ENCODE data around the gene TUBAL3.

TUBAL3 gene

DNA sequence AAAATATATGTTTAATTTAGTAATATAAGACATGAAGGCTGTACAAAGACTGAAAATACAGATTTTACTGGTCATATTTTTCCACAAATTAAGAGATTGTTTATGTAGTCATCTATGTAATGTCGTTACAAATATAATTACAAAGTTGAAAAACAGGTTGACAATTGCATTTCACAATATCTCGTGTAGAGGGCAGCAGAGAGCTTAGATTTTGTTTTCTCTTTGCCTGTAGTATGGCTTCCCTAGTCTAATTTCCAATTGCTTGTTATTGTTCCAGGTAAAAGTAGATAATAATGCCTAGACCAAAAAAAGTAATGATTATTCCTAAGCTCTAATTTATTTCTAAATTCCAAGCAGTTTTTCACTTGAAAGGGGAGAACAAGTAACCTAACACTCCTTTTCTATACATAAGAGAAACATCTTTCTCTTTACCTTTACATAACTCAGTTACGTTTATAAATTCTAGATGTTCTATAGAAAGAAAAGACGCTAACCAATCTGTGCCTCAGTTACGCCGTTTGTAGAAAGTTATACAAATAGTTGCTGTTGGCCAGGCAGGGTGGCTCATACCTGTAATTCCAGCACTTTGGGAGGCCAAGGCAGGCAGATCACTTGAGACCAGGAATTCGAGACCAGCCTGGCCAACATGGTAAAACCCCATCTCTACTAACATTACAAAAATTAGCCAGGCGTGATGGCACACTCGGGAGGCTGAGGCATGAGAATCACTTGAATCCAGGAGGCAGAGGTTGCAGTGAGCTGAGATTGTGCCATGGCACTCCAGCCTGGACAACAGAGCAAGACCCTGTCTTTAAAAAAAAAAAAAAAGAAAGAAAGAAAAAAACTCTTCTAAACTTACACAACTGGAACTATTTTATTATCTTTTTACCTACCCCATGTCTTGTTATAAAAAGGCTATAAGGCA, 37.7 kb upstream of the TUBAL3 start:
- H3K4me3 ChIP-seq (ENCODE audit: low read depth, low read length), result no peak overlapping the region
- TF ChIP-seq CTCF (IDR thresholded peaks at IDR 0.05; ENCODE audit: control insufficient read depth, extremely low read depth, insufficient read depth), result peak; percentile 80
- DNase-seq (ENCODE audit: low read depth), result peak; percentile 59

GRCh38 chr10:5441106-5441505, 36.5 kb upstream of the TUBAL3 start:
- DNase-seq (ENCODE audit: low read depth), result no peak

GRCh38 chr10:5440206-5440605, 35.6 kb upstream of the TUBAL3 start:
- H3K4me3 ChIP-seq (ENCODE audit: low read depth, low read length), result no peak overlapping the region
- no peak for DNase-seq (ENCODE audit: low read depth)
- TF ChIP-seq CTCF (IDR thresholded peaks at IDR 0.05; ENCODE audit: control insufficient read depth, extremely low read depth, insufficient read depth), result no peak

More at GRCh38 chr10:5441106-5441505, 36.5 kb upstream of the TUBAL3 start:
- no peak overlapping the region for H3K4me3 ChIP-seq (ENCODE audit: low read depth, low read length)
- TF ChIP-seq CTCF (IDR thresholded peaks at IDR 0.05; ENCODE audit: control insufficient read depth, extremely low read depth, insufficient read depth), result no peak

GRCh38 chr10:5435328-5435727, 30.7 kb upstream of the TUBAL3 start:
- no peak for TF ChIP-seq CTCF (IDR thresholded peaks at IDR 0.05; ENCODE audit: control insufficient read depth, extremely low read depth, insufficient read depth)
- no peak overlapping the region for H3K4me3 ChIP-seq (ENCODE audit: low read depth, low read length)
- no peak for DNase-seq (ENCODE audit: low read depth)

GRCh38 chr10:5434017-5434753, 29.6 kb upstream of the TUBAL3 start:
- TF ChIP-seq CTCF (IDR thresholded peaks at IDR 0.05; ENCODE audit: control insufficient read depth, extremely low read depth, insufficient read depth), result peak; percentile 70
- no peak for DNase-seq (ENCODE audit: low read depth)

GRCh38 chr10:5433182-5433581, 28.6 kb upstream of the TUBAL3 start:
- DNase-seq (ENCODE audit: low read depth), result no peak
- no peak overlapping the region for H3K4me3 ChIP-seq (ENCODE audit: low read depth, low read length)
- TF ChIP-seq CTCF (IDR thresholded peaks at IDR 0.05; ENCODE audit: control insufficient read depth, extremely low read depth, insufficient read depth), result no peak

More at GRCh38 chr10:5434017-5434753, 29.6 kb upstream of the TUBAL3 start:
- no peak overlapping the region for H3K4me3 ChIP-seq (ENCODE audit: low read depth, low read length)
